GM12892 (cell line): ENCODE data around the gene LETM1.

ENCODE experiments used
- DNase-seq: peaks from one replicate; pipeline ENCODE4 v3.0.0; 2011; ENCODE audit not compliant: insufficient read length
- FAIRE-seq: peaks from 2 replicates; lab custom pipeline; 2011; peaks lifted over from hg19 to GRCh38; lab: Jason Lieb, UNC
- POLR2A ChIP-seq: IDR thresholded peaks from 2 replicates; pipeline ENCODE4 v1.6.1; 2011; ENCODE audit warnings: low read depth, low read length, control low read depth
- POLR2AphosphoS5 ChIP-seq: IDR thresholded peaks from 2 replicates; pipeline ENCODE4 v1.6.1; 2011; ENCODE audit warnings: low read depth, low read length, control low read depth
- TAF1 ChIP-seq: IDR thresholded peaks from 2 replicates; pipeline ENCODE4 v1.6.1; 2011; ENCODE audit warnings: low read depth, mild to moderate bottlenecking, control low read depth, low read length, borderline replicate concordance

Gene LETM1

DNA sequence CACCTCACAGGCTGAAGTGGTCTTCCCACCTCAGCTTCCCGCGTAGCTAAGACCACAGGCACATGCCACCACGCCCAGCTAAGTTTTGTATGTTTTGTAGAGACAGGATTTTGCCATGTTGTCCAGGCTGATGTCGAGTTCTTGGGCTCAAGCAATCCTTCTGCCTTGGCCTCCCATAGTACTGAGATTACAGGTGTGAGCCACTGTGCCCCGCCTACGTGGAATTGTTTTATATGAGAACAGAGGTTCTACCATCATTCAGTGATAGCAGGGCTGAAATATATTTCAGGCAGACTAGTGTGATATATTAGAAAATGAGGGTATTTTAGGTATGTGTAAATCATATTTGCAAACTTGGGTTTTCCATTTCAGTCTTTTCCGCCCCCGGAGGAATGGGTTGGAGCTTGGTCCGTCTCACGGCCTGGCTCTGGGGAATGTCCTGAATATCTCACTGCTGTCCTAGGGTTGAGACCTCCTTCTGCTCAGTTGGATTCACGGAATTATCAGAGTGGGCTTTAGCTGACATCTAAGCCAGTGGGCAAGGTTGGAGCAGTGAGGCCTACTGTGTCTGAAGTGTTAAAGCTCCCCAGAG, 35.1 kb upstream of the LETM1 start:
- no peak for DNase-seq
- TF ChIP-seq POLR2A (no peak), TAF1 (no peak), POLR2AphosphoS5 (no peak)
- FAIRE-seq: no peak

DNA sequence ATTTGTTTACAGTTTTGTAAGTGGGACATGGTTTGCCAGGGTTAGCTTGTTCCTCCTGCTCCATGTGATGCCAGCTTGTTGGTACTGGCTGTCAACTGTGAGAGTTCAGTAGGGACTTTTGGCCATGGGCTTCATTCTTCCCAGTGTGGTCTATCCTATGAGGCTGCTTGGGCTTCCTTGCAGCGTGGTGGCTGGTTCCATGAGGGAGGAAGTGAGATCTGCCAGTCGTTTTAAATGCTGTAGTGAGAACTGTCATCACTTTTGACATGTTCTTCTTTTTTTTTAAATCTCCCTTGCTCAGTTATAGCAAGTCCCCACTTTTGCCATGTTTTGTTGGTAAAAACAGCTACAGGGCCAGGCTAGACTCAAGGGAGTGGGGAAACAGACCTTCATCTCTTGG, 31.1 kb upstream of the LETM1 start:
- DNase-seq (no peak), FAIRE-seq (no peak)
- TF ChIP-seq TAF1: no peak
- no peak for TF ChIP-seq POLR2AphosphoS5
- no peak for TF ChIP-seq POLR2A

DNA sequence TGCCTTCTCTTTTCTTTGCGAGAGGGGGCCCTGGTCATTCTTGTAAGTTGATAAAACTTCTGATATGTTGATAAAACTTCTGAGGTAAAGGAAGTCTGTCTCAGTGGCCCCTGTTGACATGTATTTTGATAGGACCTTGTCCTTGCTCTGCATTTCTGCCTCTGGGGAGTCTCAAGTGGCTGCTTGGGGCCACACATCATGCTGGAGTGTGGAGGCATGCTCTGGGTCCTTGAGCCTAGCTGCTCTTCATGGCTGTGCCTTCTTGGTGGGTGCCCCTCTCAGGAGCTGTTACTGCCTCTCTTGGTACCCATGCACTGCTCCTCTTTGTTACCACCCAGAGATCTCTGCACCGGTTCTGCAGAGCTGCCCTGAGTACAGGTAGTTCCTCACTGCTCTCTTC, 29.5 kb upstream of the LETM1 start:
- TF ChIP-seq POLR2A (no peak), POLR2AphosphoS5 (no peak), TAF1 (no peak)
- DNase-seq (no peak), FAIRE-seq (no peak)

- no peak for DNase-seq
- no peak for FAIRE-seq
- TF ChIP-seq POLR2AphosphoS5: no peak
- TF ChIP-seq TAF1: no peak
- no peak for TF ChIP-seq POLR2A
Observed at GRCh38 chr4:1883583-1883982, 27.6 kb upstream of the LETM1 start.

- TF ChIP-seq TAF1 (no peak), POLR2AphosphoS5 (no peak), POLR2A (no peak)
- no peak for FAIRE-seq
- no peak for DNase-seq
Observed at GRCh38 chr4:1882850-1883271, 26.9 kb upstream of the LETM1 start.

DNA sequence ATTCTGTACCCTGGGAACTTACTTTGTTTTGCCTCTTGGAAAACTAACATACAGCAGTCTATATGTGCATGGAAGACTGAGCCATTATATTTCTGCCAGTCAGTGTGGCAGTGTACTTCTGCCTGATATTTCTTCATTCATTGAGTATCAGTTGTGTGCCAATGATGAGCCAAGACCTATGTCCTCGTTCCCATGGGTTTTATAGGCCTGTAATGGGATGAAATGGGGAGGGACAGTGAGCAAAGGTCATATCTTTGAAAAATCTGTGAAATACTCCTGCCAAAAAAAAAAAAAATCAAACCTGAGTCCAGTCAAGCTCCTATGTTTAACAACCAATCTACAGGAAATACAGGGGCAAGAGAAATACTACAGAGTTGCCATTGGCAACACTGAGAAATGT, 24.4 kb upstream of the LETM1 start:
- DNase-seq: no peak
- no peak for FAIRE-seq
- TF ChIP-seq POLR2A (no peak), TAF1 (no peak), POLR2AphosphoS5 (no peak)

- no peak for FAIRE-seq
- TF ChIP-seq TAF1: no peak
- no peak for TF ChIP-seq POLR2A
- TF ChIP-seq POLR2AphosphoS5: no peak
- no peak for DNase-seq
Observed at GRCh38 chr4:1879485-1879884, 23.5 kb upstream of the LETM1 start.

GRCh38 chr4:1874201-1874600, 18.2 kb upstream of the LETM1 start:
- peak; percentile 30 for FAIRE-seq
- TF ChIP-seq TAF1 (no peak), POLR2A (no peak), POLR2AphosphoS5 (no peak)

GRCh38 chr4:1873776-1874175, 17.8 kb upstream of the LETM1 start:
- no peak for TF ChIP-seq POLR2AphosphoS5
- no peak for TF ChIP-seq TAF1
- no peak for TF ChIP-seq POLR2A
- FAIRE-seq (no peak), DNase-seq (no peak)

More at GRCh38 chr4:1874201-1874600, 18.2 kb upstream of the LETM1 start:
- no peak for DNase-seq

DNA sequence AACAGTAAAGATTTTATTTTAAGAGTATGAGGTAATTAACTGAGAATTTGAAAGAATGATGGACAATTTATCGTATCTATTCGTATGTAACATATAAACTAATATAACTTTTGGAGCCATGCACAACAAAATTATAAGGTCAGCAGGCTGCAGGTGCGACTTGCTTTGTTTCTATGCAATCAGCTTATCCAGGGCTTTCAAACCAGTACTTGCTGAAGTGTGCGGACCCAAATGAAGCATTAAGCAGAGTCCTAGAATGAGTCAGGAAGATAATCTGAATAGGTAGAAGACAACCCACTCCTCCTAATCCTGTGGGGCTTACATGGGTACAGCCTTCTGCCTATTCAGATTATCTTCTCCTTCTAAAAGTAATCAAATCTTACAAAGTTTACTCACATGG, 17.3 kb upstream of the LETM1 start:
- DNase-seq: no peak
- peak; percentile 48 for FAIRE-seq
- TF ChIP-seq TAF1 (no peak), POLR2AphosphoS5 (no peak), POLR2A (no peak)

DNA sequence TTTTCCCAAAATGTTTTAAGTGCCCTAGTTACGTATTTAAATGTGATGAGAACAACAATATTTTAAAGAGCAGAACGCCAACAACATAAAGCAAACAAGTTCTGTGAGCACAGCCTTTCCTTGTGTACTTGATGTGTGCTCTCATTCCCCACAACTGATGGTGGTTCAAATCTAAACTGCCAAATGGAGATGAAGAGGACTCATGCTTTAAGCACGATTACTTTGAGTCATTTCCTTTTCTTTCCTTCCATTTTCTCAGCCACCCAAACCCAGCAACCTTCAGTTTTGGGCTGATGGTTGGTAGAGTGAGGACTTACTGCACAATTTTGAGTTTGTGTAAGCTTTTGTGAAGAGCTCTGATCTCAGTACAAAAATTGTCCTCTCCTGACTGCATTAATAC, 16.9 kb upstream of the LETM1 start:
- FAIRE-seq: peak; percentile 79
- TF ChIP-seq POLR2AphosphoS5 (peak; percentile 81), POLR2A (peak; percentile 86), TAF1 (no peak)
- no peak for DNase-seq

GRCh38 chr4:1871471-1872021, 15.6 kb upstream of the LETM1 start:
- FAIRE-seq (no peak), DNase-seq (no peak)
- no peak for TF ChIP-seq TAF1
- TF ChIP-seq POLR2AphosphoS5: no peak
- no peak for TF ChIP-seq POLR2A
